MM.1S (cell line): Measurements from ENCODE around the gene ERG.

ENCODE experiments used
- CTCF ChIP-seq: fragments of 300-600 bp; sonication (generic); IDR thresholded peaks from 2 replicates; pipeline ENCODE4 v1.5.1; 2016; ENCODE audit warnings: antibody characterized with exemption, low read length, mixed read lengths
- EZH2 ChIP-seq: fragments of 300-600 bp; sonication (generic); optimal IDR thresholded peaks from 2 replicates; pipeline ENCODE3; 2017; ENCODE audit warnings: low read depth, mild to moderate bottlenecking, antibody characterized with exemption, low read length, mixed read lengths
- EZH2phosphoT487 ChIP-seq: fragments of 300-600 bp; sonication (generic); IDR thresholded peaks from 2 replicates; pipeline ENCODE4 v1.6.1; 2018; ENCODE audit warnings: antibody characterized with exemption, low read length

DNA sequence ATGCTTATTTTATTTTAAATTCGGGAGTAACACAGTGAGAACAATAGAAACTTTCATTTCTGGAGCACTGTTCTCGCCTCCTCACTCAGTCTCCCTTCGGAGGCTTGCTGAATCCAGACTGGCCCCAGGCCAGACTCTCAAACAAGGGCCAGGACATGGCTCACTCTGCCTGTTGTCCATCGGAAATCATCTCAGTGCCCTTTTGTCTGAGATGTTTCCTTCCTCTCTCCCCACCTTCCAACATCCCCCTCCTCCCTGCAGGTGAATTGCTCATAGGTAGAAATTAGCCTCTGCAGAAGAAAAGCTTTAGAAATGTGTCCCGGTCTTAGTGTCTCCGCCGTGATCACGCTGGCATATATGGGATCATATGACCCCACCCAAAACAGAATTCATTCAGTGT, 55.2 kb downstream of the ERG start:
- TF ChIP-seq CTCF = no peak
- no peak for TF ChIP-seq EZH2phosphoT487
- TF ChIP-seq EZH2 = no peak
